ENCODE measurements around the gene TOR1AIP2. TPM values are rescaled to one million over a fixed set of nuclear protein-coding genes. Genes with fewer than 3 reads are reported as not detected.

Gene TOR1AIP2
- 48.7 TPM for polyA plus RNA-seq (2013, experiment 1 of 2)
- 48.3 TPM for polyA plus RNA-seq (2013, experiment 2 of 2)

DNA sequence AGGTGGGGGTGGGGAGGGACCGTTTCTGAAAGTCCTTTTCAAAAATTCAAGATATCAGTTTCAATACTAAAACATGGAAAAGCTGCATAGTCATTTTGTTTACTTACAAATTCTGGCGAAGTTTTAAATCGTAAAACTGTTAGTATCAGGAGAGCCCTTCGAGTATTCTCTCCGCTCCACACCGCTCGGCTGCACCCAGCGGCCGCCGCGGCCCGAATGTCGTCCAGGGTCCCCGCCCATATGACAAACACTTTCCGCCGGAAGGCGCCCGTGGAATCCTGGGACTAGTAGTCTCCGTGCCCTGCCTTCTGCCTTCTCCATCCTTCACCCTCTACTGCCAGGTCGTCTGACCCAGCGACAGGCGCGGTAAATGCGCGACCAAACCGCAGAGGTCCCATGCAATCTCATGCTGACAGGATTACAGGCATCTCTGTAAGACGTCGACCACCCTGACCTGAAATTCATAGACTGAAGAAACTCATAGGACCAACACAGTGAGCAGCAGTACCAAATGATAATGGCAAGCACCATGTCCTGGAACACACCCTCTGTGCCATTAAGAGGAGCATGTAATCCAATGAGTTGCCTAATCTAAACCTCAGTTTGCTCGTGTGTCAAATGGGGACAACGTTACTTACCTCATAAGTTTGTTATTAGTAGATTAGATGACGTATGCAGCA, at the start of gene TOR1AIP2:
TSS of gene TOR1AIP2 (minus strand) at position 218 of the 680 bp plus-strand sequence. CDS start 25,138 bp downstream, outside the sequence.
- Histone ChIP-seq H3K4me3 (ENCODE audit: insufficient read depth in 1 of 2, low read depth in 1 of 2, low read length in 2 of 2) (peak within 1 kb of the TSS; percentile 85 to 95), H3K27ac (ENCODE audit: low read length, poor library complexity, severe bottlenecking) (no peak within 1 kb of the TSS), H2BK5ac (ENCODE audit: low read depth, low read length, poor library complexity, severe bottlenecking) (no peak within 1 kb of the TSS), H3K4me2 (ENCODE audit: low read length, poor library complexity, severe bottlenecking) (peak within 1 kb of the TSS; percentile 89), H3K9me3 (ENCODE audit: control insufficient read depth, low read length) (no peaks in the 10 kb centered on the region), H3K36me3 (ENCODE audit: control insufficient read depth in 1 of 2, insufficient read depth in 2 of 2, low read depth in 1 of 2, low read length in 2 of 2) (peaks cover 5 to 24% of the 10 kb centered on the region in 2 experiments), H2AK5ac (ENCODE audit: low read length, severe bottlenecking) (no peak within 1 kb of the TSS), H3K9ac (ENCODE audit: low read length) (peak within 1 kb of the TSS; percentile 96), H3K18ac (ENCODE audit: low read depth in 1 of 2, low read length in 2 of 2) (no peak within 1 kb of the TSS), H3K27me3 (ENCODE audit: control insufficient read depth in 1 of 2, insufficient read depth in 1 of 2, low read length in 2 of 2) (no peaks in the 10 kb centered on the region), H2BK12ac (ENCODE audit: low read length in 2 of 2) (no peak within 1 kb of the TSS), H3K4ac (ENCODE audit: low read depth in 1 of 2, low read length in 2 of 2) (no peak within 1 kb of the TSS), H3K79me1 (replicated peaks; ENCODE audit: low read length, poor library complexity, severe bottlenecking) (no peaks in the 10 kb centered on the region), H3K14ac (ENCODE audit: low read length in 2 of 2) (no peak within 1 kb of the TSS), H2BK15ac (ENCODE audit: low read depth, poor library complexity, severe bottlenecking) (no peak within 1 kb of the TSS), H4K8ac (ENCODE audit: low read length) (peak within 1 kb of the TSS; percentile 91), H2BK120ac (ENCODE audit: low read depth, low read length) (no peak within 1 kb of the TSS), H4K91ac (ENCODE audit: low read length) (peak within 1 kb of the TSS; percentile 27), H2AFZ (ENCODE audit: low read depth, low read length) (peak within 1 kb of the TSS; percentile 99), H3K4me1 (ENCODE audit: control insufficient read depth, insufficient read depth, low read depth, low read length) (peaks cover 5% of the 10 kb centered on the region), H3K23ac (ENCODE audit: low read length in 2 of 2) (no peak within 1 kb of the TSS)
- peak; percentile 86 for DNase-seq
- 6% methylated on average over 30 of the region's 31 CpGs for WGBS

DNA sequence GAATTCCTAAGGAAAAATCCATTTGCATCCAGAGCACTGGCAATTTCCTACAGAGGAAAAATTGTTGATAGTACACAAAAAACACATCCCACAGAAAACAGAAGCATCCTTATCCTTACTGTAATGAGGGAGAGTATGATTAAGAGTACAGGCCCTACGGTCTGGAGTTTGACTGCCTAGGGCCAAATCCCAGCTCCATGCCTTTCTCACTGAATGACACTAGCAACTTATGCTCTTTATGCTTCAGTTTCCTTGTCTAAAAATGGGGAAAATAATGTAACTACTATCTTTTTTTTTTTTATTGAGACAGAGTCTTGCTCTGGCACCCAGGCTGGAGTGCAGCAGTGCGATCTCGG, 49.2 kb upstream of the TOR1AIP2 start:
- no peak overlapping the region for H2BK12ac ChIP-seq (ENCODE audit: low read length in 2 of 2)
- H2AK5ac ChIP-seq (ENCODE audit: low read length, severe bottlenecking): no peak overlapping the region

DNA sequence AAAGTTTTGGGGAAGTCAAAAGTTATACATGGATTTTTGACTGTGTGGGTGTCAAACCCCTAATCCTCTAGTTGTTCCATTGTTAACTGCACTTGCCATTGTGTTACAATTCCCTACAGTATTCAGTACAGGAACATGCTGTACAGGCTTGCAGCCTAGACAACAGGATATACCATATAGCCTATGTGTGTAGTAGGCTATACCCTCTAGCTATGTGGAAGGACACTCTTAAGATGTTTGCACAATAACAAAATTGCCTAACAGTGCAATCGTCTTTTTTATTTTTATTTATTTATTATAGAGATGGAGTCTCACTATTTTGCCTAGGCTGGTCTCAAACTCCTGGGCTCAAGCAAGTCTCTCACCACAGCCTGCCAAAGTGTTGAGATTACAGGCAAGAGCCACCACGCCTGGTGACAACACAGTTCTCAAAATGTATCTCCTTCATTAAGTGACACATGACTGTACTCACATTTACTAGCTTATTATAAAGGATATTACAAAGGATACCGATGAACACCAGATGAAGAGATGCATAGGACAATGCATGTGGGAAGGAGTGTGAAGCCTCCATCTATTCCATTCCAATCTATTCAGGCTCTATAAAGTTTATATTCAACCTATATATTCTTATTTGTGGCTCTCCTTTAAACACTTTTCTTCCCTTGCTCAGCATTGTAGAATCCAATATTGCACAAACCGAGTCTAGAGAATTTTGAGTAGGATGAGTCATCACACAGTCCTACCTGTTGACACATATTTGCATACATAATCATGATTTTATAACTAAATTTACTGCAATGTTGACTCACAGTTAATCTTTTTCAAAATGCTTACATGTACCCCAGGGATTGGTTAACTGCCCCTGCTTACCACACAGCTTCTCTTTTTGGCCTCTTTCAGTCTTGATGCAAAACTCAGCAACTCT, 48.6 kb upstream of the TOR1AIP2 start:
- Histone ChIP-seq H3K4me1 (ENCODE audit: control insufficient read depth, insufficient read depth, low read depth, low read length) (no peaks in the 10 kb centered on the region), H3K18ac (ENCODE audit: low read depth in 1 of 2, low read length in 2 of 2) (no peak overlapping the region), H3K14ac (ENCODE audit: low read length in 2 of 2) (no peak overlapping the region), H3K9me3 (ENCODE audit: control insufficient read depth, low read length) (no peaks in the 10 kb centered on the region), H4K91ac (ENCODE audit: low read length) (no peak overlapping the region), H3K4ac (ENCODE audit: low read depth in 1 of 2, low read length in 2 of 2) (no peak overlapping the region), H3K27ac (ENCODE audit: low read length, poor library complexity, severe bottlenecking) (no peak overlapping the region), H3K79me1 (replicated peaks; ENCODE audit: low read length, poor library complexity, severe bottlenecking) (no peaks in the 10 kb centered on the region), H2AFZ (ENCODE audit: low read depth, low read length) (no peak overlapping the region), H3K9ac (ENCODE audit: low read length) (no peak overlapping the region), H2BK12ac (ENCODE audit: low read length in 2 of 2) (no peak overlapping the region), H3K27me3 (ENCODE audit: control insufficient read depth in 1 of 2, insufficient read depth in 1 of 2, low read length in 2 of 2) (no peaks in the 10 kb centered on the region), H2BK120ac (ENCODE audit: low read depth, low read length) (no peak overlapping the region), H2BK5ac (ENCODE audit: low read depth, low read length, poor library complexity, severe bottlenecking) (no peak overlapping the region), H2BK15ac (ENCODE audit: low read depth, poor library complexity, severe bottlenecking) (no peak overlapping the region), H3K23ac (ENCODE audit: low read length in 2 of 2) (no peak overlapping the region), H4K8ac (ENCODE audit: low read length) (no peak overlapping the region), H3K4me2 (ENCODE audit: low read length, poor library complexity, severe bottlenecking) (no peak overlapping the region), H3K36me3 (ENCODE audit: control insufficient read depth in 1 of 2, insufficient read depth in 2 of 2, low read depth in 1 of 2, low read length in 2 of 2) (peaks cover 0 to 5% of the 10 kb centered on the region in 2 experiments), H3K4me3 (ENCODE audit: insufficient read depth in 1 of 2, low read depth in 1 of 2, low read length in 2 of 2) (no peak overlapping the region), H2AK5ac (ENCODE audit: low read length, severe bottlenecking) (no peak overlapping the region)
- 54% methylated on average over 1 of the region's 4 CpGs for WGBS
- DNase-seq: peak; percentile 58

More for the DNA sequence above, 49.2 kb upstream of the TOR1AIP2 start:
- Histone ChIP-seq H3K4me2 (ENCODE audit: low read length, poor library complexity, severe bottlenecking) (no peak overlapping the region), H2BK5ac (ENCODE audit: low read depth, low read length, poor library complexity, severe bottlenecking) (no peak overlapping the region), H3K9me3 (ENCODE audit: control insufficient read depth, low read length) (no peaks in the 10 kb centered on the region), H3K18ac (ENCODE audit: low read depth in 1 of 2, low read length in 2 of 2) (no peak overlapping the region), H2BK15ac (ENCODE audit: low read depth, poor library complexity, severe bottlenecking) (no peak overlapping the region), H3K79me1 (replicated peaks; ENCODE audit: low read length, poor library complexity, severe bottlenecking) (no peaks in the 10 kb centered on the region), H3K4me1 (ENCODE audit: control insufficient read depth, insufficient read depth, low read depth, low read length) (no peaks in the 10 kb centered on the region), H3K4me3 (ENCODE audit: insufficient read depth in 1 of 2, low read depth in 1 of 2, low read length in 2 of 2) (no peak overlapping the region), H3K27ac (ENCODE audit: low read length, poor library complexity, severe bottlenecking) (no peak overlapping the region), H3K9ac (ENCODE audit: low read length) (no peak overlapping the region), H3K27me3 (ENCODE audit: control insufficient read depth in 1 of 2, insufficient read depth in 1 of 2, low read length in 2 of 2) (no peaks in the 10 kb centered on the region), H3K4ac (ENCODE audit: low read depth in 1 of 2, low read length in 2 of 2) (no peak overlapping the region), H2AFZ (ENCODE audit: low read depth, low read length) (no peak overlapping the region), H2BK120ac (ENCODE audit: low read depth, low read length) (no peak overlapping the region), H4K91ac (ENCODE audit: low read length) (no peak overlapping the region), H3K23ac (ENCODE audit: low read length in 2 of 2) (no peak overlapping the region), H3K14ac (ENCODE audit: low read length in 2 of 2) (no peak overlapping the region), H3K36me3 (ENCODE audit: control insufficient read depth in 1 of 2, insufficient read depth in 2 of 2, low read depth in 1 of 2, low read length in 2 of 2) (no peaks in the 10 kb centered on the region), H4K8ac (ENCODE audit: low read length) (no peak overlapping the region)
- no peak for DNase-seq
- WGBS: 95% methylated on average over 3 of the region's 3 CpGs

DNA sequence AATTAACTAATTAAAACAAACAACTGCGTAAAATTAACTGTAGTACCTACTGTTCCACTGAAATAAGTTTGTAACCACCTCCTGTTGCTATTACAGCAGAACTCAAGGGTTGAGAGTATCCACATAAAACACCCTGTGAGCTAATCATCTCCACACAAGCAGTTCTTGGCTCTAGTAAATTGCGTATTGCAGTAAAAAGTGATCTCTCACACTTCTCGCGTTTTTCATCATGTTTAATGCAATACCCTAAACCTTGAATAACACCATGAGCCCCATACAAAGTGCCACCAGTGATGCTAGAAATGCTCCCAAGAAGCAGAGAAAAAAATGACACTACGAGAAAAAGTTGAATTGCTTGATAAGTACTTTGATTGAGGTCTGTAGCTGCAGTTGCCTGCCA, 47.7 kb upstream of the TOR1AIP2 start:
- Histone ChIP-seq H3K4me1 (ENCODE audit: control insufficient read depth, insufficient read depth, low read depth, low read length) (no peaks in the 10 kb centered on the region), H2BK120ac (ENCODE audit: low read depth, low read length) (no peak overlapping the region), H3K14ac (ENCODE audit: low read length in 2 of 2) (no peak overlapping the region), H2BK15ac (ENCODE audit: low read depth, poor library complexity, severe bottlenecking) (no peak overlapping the region), H3K4ac (ENCODE audit: low read depth in 1 of 2, low read length in 2 of 2) (no peak overlapping the region), H3K18ac (ENCODE audit: low read depth in 1 of 2, low read length in 2 of 2) (no peak overlapping the region), H2BK5ac (ENCODE audit: low read depth, low read length, poor library complexity, severe bottlenecking) (no peak overlapping the region), H3K27me3 (ENCODE audit: control insufficient read depth in 1 of 2, insufficient read depth in 1 of 2, low read length in 2 of 2) (no peaks in the 10 kb centered on the region), H3K9ac (ENCODE audit: low read length) (no peak overlapping the region), H2BK12ac (ENCODE audit: low read length in 2 of 2) (no peak overlapping the region), H3K79me1 (replicated peaks; ENCODE audit: low read length, poor library complexity, severe bottlenecking) (no peaks in the 10 kb centered on the region), H3K4me3 (ENCODE audit: insufficient read depth in 1 of 2, low read depth in 1 of 2, low read length in 2 of 2) (no peak overlapping the region), H3K27ac (ENCODE audit: low read length, poor library complexity, severe bottlenecking) (no peak overlapping the region), H4K8ac (ENCODE audit: low read length) (no peak overlapping the region), H3K36me3 (ENCODE audit: control insufficient read depth in 1 of 2, insufficient read depth in 2 of 2, low read depth in 1 of 2, low read length in 2 of 2) (peaks cover 0 to 8% of the 10 kb centered on the region in 2 experiments), H4K91ac (ENCODE audit: low read length) (no peak overlapping the region), H3K9me3 (ENCODE audit: control insufficient read depth, low read length) (no peaks in the 10 kb centered on the region), H2AK5ac (ENCODE audit: low read length, severe bottlenecking) (no peak overlapping the region), H2AFZ (ENCODE audit: low read depth, low read length) (no peak overlapping the region), H3K23ac (ENCODE audit: low read length in 2 of 2) (no peak overlapping the region), H3K4me2 (ENCODE audit: low read length, poor library complexity, severe bottlenecking) (no peak overlapping the region)
- over 99% methylated on average over 4 of the region's 5 CpGs for WGBS
- no peak for DNase-seq

Measured in mesenchymal stem cell (in vitro differentiated cells and primary cell).